Measurements from ENCODE around the gene GMPR. TPM values are rescaled to one million over a fixed set of nuclear protein-coding genes. Genes with fewer than 3 reads are reported as not detected.
A peak's percentile ranks its signal among the peaks of the same experiment; 100 is the strongest.

GMPR gene
- total and polyA plus RNA-seq, 3 experiments from 2014 or later = 0.66 to 1.4 (median 0.82) TPM

GRCh38 chr6:16243664-16244063, 5.3 kb downstream of the GMPR start:
- Histone ChIP-seq H3K4me3 (ENCODE audit: low read length) (no peak overlapping the region), H3K27me3 (ENCODE audit: insufficient read depth, low read length, poor library complexity, severe bottlenecking) (no peaks in the 10 kb centered on the region), H3K27ac (ENCODE audit: low read depth, low read length) (no peak overlapping the region), H3K4me1 (ENCODE audit: insufficient read depth, low read length) (peaks cover 9% of the 10 kb centered on the region), H3K36me3 (ENCODE audit: insufficient read depth, low read length) (no peaks in the 10 kb centered on the region), H3K9me3 (ENCODE audit: low read length) (no peaks in the 10 kb centered on the region)
- H3K27me3 Mint-ChIP-seq = peaks cover 21 to 25% of the 10 kb centered on the region in 2 donors
- no peak overlapping the region for H3K27ac Mint-ChIP-seq
- H3K9me3 Mint-ChIP-seq = no peaks in the 10 kb centered on the region
- CTCF ChIA-PET = interaction anchor here (0.9 kb wide), 1 partner anchor 1154 kb away, joined by 3 read pairs; no protein-coding TSS in a partner anchor
- POLR2A ChIA-PET = no interaction called here
- no peak overlapping the region for H3K4me3 Mint-ChIP-seq
- peaks cover 0 to 6% (median 1%) of the 10 kb centered on the region in 3 donors for H3K36me3 Mint-ChIP-seq
- peaks cover 5 to 9% (median 8%) of the 10 kb centered on the region in 3 donors for H3K4me1 Mint-ChIP-seq
- no peak for DNase-seq

GRCh38 chr6:16244446-16244845, 6.1 kb downstream of the GMPR start:
- POLR2A ChIA-PET = interaction anchor here (0.6 kb wide), 1 partner anchor 310 kb away, joined by 3 read pairs; no protein-coding TSS in a partner anchor
- CTCF ChIA-PET = no interaction called here
- DNase-seq = no peak
- H3K4me1 ChIP-seq (ENCODE audit: insufficient read depth, low read length) = peaks cover 2% of the 10 kb centered on the region
- no peaks in the 10 kb centered on the region for H3K36me3 ChIP-seq (ENCODE audit: insufficient read depth, low read length)
- no peaks in the 10 kb centered on the region for H3K27me3 ChIP-seq (ENCODE audit: insufficient read depth, low read length, poor library complexity, severe bottlenecking)
- Mint-ChIP-seq H3K36me3 (peaks cover 0 to 6% (median 0%) of the 10 kb centered on the region in 3 donors), H3K27ac (no peak overlapping the region), H3K4me3 (no peak overlapping the region), H3K9me3 (no peaks in the 10 kb centered on the region), H3K27me3 (peaks cover 14 to 19% of the 10 kb centered on the region in 2 donors), H3K4me1 (peaks cover 0 to 1% (median under 1%) of the 10 kb centered on the region in 3 donors)
- H3K27ac ChIP-seq (ENCODE audit: low read depth, low read length) = no peak overlapping the region
- H3K4me3 ChIP-seq (ENCODE audit: low read length) = no peak overlapping the region
- H3K9me3 ChIP-seq (ENCODE audit: low read length) = no peaks in the 10 kb centered on the region

- H3K27me3 Mint-ChIP-seq = peaks cover 14 to 19% of the 10 kb centered on the region in 2 donors
- no peak for DNase-seq
- Histone ChIP-seq H3K4me3 (ENCODE audit: low read length) (no peak overlapping the region), H3K9me3 (ENCODE audit: low read length) (no peaks in the 10 kb centered on the region), H3K27ac (ENCODE audit: low read depth, low read length) (no peak overlapping the region), H3K4me1 (ENCODE audit: insufficient read depth, low read length) (no peaks in the 10 kb centered on the region), H3K36me3 (ENCODE audit: insufficient read depth, low read length) (no peaks in the 10 kb centered on the region), H3K27me3 (ENCODE audit: insufficient read depth, low read length, poor library complexity, severe bottlenecking) (no peaks in the 10 kb centered on the region)
- H3K36me3 Mint-ChIP-seq = peaks cover 0 to 6% (median 0%) of the 10 kb centered on the region in 3 donors
- CTCF ChIA-PET = no interaction called here
- H3K4me3 Mint-ChIP-seq = no peak overlapping the region
- no peak overlapping the region for H3K27ac Mint-ChIP-seq
- POLR2A ChIA-PET = interaction anchor here (0.6 kb wide), 1 partner anchor 310 kb away, joined by 3 read pairs; no protein-coding TSS in a partner anchor
- H3K9me3 Mint-ChIP-seq = no peaks in the 10 kb centered on the region
- no peaks in the 10 kb centered on the region for H3K4me1 Mint-ChIP-seq
Measured at GRCh38 chr6:16244869-16245451, 6.6 kb downstream of the GMPR start.

- Mint-ChIP-seq H3K4me1 (peaks cover 0 to 5% (median 3%) of the 10 kb centered on the region in 3 donors), H3K9me3 (no peaks in the 10 kb centered on the region), H3K27me3 (peaks cover 14% of the 10 kb centered on the region in 2 donors), H3K36me3 (peaks cover 0 to 11% (median 0%) of the 10 kb centered on the region in 3 donors), H3K27ac (no peak overlapping the region), H3K4me3 (no peak overlapping the region)
- POLR2A ChIA-PET = no interaction called here
- Histone ChIP-seq H3K9me3 (ENCODE audit: low read length) (no peaks in the 10 kb centered on the region), H3K27ac (ENCODE audit: low read depth, low read length) (no peak overlapping the region), H3K4me3 (ENCODE audit: low read length) (no peak overlapping the region), H3K27me3 (ENCODE audit: insufficient read depth, low read length, poor library complexity, severe bottlenecking) (no peaks in the 10 kb centered on the region), H3K4me1 (ENCODE audit: insufficient read depth, low read length) (no peaks in the 10 kb centered on the region), H3K36me3 (ENCODE audit: insufficient read depth, low read length) (no peaks in the 10 kb centered on the region)
- DNase-seq = no peak
- CTCF ChIA-PET = no interaction called here
Measured at GRCh38 chr6:16248271-16248853, 10.0 kb downstream of the GMPR start.

GRCh38 chr6:16249971-16250370, 11.6 kb downstream of the GMPR start:
- no peaks in the 10 kb centered on the region for H3K4me1 ChIP-seq (ENCODE audit: insufficient read depth, low read length)
- H3K9me3 ChIP-seq (ENCODE audit: low read length) = no peaks in the 10 kb centered on the region
- peaks cover 12 to 20% of the 10 kb centered on the region in 2 donors for H3K27me3 Mint-ChIP-seq
- no peaks in the 10 kb centered on the region for H3K36me3 ChIP-seq (ENCODE audit: insufficient read depth, low read length)
- no peaks in the 10 kb centered on the region for H3K27me3 ChIP-seq (ENCODE audit: insufficient read depth, low read length, poor library complexity, severe bottlenecking)
- CTCF ChIA-PET = no interaction called here
- no peak overlapping the region for H3K4me3 Mint-ChIP-seq
- H3K4me1 Mint-ChIP-seq = peaks cover 0 to 5% (median 3%) of the 10 kb centered on the region in 3 donors
- H3K36me3 Mint-ChIP-seq = peaks cover 0 to 13% (median 0%) of the 10 kb centered on the region in 3 donors
- no peak overlapping the region for H3K27ac Mint-ChIP-seq
- no peak overlapping the region for H3K27ac ChIP-seq (ENCODE audit: low read depth, low read length)
- no peaks in the 10 kb centered on the region for H3K9me3 Mint-ChIP-seq
- no peak for DNase-seq
- H3K4me3 ChIP-seq (ENCODE audit: low read length) = no peak overlapping the region
- POLR2A ChIA-PET = no interaction called here

- ChIA-PET POLR2A (no interaction called here), CTCF (no interaction called here)
- no peak overlapping the region for H3K4me3 Mint-ChIP-seq
Measured at GRCh38 chr6:16251706-16252105, 13.3 kb downstream of the GMPR start.

GRCh38 chr6:16252686-16253299, 14.4 kb downstream of the GMPR start:
- Mint-ChIP-seq H3K9me3 (no peaks in the 10 kb centered on the region), H3K4me3 (no peak overlapping the region), H3K27me3 (peaks cover 4 to 6% of the 10 kb centered on the region in 2 donors), H3K27ac (peak overlapping the region in 3 of 8 donors; percentile 7 to 33 (median 13)), H3K36me3 (peaks cover 0 to 12% (median 0%) of the 10 kb centered on the region in 3 donors), H3K4me1 (peaks cover 0 to 5% (median 3%) of the 10 kb centered on the region in 3 donors)
- Histone ChIP-seq H3K4me3 (ENCODE audit: low read length) (no peak overlapping the region), H3K4me1 (ENCODE audit: insufficient read depth, low read length) (no peaks in the 10 kb centered on the region), H3K36me3 (ENCODE audit: insufficient read depth, low read length) (no peaks in the 10 kb centered on the region), H3K9me3 (ENCODE audit: low read length) (no peaks in the 10 kb centered on the region), H3K27me3 (ENCODE audit: insufficient read depth, low read length, poor library complexity, severe bottlenecking) (no peaks in the 10 kb centered on the region), H3K27ac (ENCODE audit: low read depth, low read length) (no peak overlapping the region)
- CTCF ChIA-PET = no interaction called here
- no peak for DNase-seq
- POLR2A ChIA-PET = no interaction called here

More at GRCh38 chr6:16251706-16252105, 13.3 kb downstream of the GMPR start:
- no peak overlapping the region for H3K27ac ChIP-seq (ENCODE audit: low read depth, low read length)
- Mint-ChIP-seq H3K27ac (peak overlapping the region in 1 of 8 donors; percentile 11), H3K9me3 (no peaks in the 10 kb centered on the region), H3K27me3 (peaks cover 9 to 10% of the 10 kb centered on the region in 2 donors), H3K36me3 (peaks cover 0 to 8% (median 0%) of the 10 kb centered on the region in 3 donors), H3K4me1 (peaks cover 0 to 5% (median 3%) of the 10 kb centered on the region in 3 donors)
- no peak overlapping the region for H3K4me3 ChIP-seq (ENCODE audit: low read length)
- H3K27me3 ChIP-seq (ENCODE audit: insufficient read depth, low read length, poor library complexity, severe bottlenecking) = no peaks in the 10 kb centered on the region
- no peaks in the 10 kb centered on the region for H3K9me3 ChIP-seq (ENCODE audit: low read length)
- no peaks in the 10 kb centered on the region for H3K4me1 ChIP-seq (ENCODE audit: insufficient read depth, low read length)
- H3K36me3 ChIP-seq (ENCODE audit: insufficient read depth, low read length) = no peaks in the 10 kb centered on the region
- DNase-seq = no peak
